Renal cortical epithelial cell (primary cell): Measurements from ENCODE around the gene DSCAM. TPM values are rescaled to one million over a fixed set of nuclear protein-coding genes. Genes with fewer than 3 reads are reported as not detected.

Experiments
- DNase-seq: peaks from one replicate; pipeline ENCODE4 v3.0.0-alpha.2; 2011; ENCODE audit warnings: low read depth
- total RNA-seq: library from RNA; depleted of rRNA; stranded (reverse); fragments of >200 nt; gene quantifications from 2 replicates; pipeline ENCODE4 v1.2.3, GENCODE V29; 2014

Gene DSCAM
- total RNA-seq, 1 donor from 2014 or later = not detected

- DNase-seq = no peak
Measured at GRCh38 chr21:40386294-40386911, 460.6 kb downstream of the DSCAM start.

GRCh38 chr21:40385883-40386282 is 461.1 kb downstream of the DSCAM start:
- DNase-seq = no peak

DNA sequence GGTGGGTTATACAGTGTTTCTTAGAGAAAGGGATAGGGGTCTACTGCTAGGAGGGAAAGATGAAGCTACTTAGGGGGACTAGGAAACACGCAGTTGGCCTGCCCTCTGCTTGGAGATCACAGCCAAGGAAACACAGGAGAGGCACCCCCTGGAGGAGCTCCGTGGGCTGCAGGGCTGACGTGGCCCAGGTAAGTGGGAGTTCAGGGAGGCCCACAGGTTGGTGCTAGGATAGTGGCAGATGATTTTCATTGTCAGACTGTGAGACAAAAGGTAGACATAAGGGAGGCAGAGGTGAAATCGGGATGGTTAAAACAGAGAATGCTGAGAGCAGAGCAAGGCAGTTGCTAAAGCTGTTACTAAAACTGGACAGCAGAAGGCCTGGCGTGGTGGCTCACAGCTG is 463.0 kb downstream of the DSCAM start:
- DNase-seq = no peak

DNA sequence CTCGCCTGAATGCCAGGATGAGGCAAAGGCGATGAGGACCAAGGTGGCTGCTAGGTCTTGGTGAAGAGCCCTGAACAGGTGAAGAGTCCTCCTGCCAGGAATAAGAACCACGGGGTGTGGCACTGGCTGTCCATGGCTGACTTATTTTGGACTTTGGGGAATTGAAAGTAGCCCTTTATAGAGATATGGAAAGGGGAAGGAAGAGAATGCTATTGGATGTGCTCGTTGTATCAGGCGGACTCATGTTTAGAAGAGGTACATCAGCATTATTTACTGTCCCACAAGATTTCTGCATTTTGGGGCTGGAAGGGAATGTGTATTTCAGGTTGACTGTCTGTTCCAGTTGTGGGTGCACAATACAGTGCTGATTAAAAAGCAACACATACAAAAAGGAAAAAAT is 465.8 kb downstream of the DSCAM start:
- DNase-seq = no peak

- DNase-seq = no peak
Measured at GRCh38 chr21:40379881-40380810, 466.8 kb downstream of the DSCAM start.

GRCh38 chr21:40377135-40377534 is 469.8 kb downstream of the DSCAM start:
- no peak for DNase-seq

- no peak for DNase-seq
Measured at GRCh38 chr21:40373761-40374160, 473.2 kb downstream of the DSCAM start.

DNA sequence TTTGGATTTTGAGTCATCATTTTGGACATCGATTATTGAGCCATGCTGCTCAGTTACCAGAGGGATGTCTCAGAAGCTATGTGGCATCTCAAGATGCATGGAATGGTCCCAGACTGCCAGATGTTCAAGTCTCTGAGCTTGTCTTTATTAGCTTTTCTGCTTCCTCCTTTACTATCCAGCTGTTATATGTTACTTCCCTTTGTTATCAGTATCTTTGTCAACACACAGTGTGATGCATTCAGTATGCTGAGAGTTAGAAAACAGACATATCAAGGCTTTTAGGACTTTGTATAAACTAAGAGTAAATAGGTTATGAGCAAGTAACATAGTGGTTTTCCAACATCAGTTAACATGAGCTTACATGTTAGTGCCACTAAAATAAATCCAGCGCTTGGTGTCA is 474.5 kb downstream of the DSCAM start:
- DNase-seq = no peak

DNA sequence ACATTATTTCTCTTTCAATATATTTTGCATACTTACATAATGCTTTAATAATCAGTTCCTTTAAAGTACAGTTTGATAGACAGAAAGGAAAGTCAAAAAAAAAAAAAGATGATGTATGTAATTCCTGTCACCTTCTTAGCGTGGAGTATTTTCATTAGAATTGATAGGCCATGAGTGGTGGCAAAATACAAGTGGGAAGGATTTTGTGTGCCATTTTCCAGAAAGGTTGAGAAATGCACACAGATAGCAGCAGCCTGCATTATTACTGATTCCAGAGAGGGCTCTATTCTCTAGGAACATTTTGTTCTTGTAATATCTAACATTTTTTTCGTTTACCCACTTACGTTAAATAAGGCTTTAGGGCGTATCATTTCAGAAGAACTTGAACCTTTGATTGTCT is 475.6 kb downstream of the DSCAM start:
- DNase-seq = no peak

- no peak for DNase-seq
Measured at GRCh38 chr21:40356644-40357043, 490.3 kb downstream of the DSCAM start.

GRCh38 chr21:40355076-40355475 is 491.9 kb downstream of the DSCAM start:
- DNase-seq = no peak

DNA sequence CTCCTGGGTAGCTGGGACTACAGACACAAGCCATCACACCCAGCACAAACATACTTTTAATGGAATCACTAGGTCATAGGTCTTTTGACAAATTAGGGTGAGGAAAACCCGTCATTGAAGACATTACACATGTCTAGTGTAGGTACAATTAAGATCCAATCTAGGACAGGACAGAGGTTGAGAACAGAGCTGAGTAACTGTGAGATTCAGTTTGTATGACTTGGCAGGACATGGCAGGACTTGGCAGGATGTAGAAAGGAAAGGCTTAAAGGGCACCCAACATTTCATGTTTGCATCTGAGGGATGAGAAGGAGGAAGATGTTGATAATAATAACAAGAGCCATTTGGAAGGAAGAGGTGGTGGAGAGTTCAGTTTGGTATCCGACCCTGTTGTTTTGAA is 496.0 kb downstream of the DSCAM start:
- no peak for DNase-seq

DNA sequence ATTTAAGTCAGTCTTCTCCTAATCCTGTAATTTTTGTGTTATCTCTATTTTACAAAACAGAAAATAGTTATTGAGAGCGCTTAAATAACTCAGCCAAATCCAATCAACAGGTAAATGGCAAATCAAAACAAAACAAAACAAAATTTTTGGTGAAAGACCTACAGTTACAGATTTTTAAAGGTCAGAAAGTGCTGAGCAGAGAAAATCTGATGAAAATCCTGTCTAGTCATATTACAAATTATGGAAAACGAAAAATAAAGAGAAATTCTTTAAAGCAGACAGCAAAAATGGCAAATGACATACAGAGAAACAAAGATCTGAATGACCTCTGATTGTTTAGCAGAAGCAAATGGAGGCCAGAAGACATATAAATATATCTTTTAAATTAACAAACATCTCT is 497.4 kb downstream of the DSCAM start:
- DNase-seq = no peak

- no peak for DNase-seq
Measured at GRCh38 chr21:40345711-40346321, 501.1 kb downstream of the DSCAM start.

GRCh38 chr21:40340357-40340756 is 506.6 kb downstream of the DSCAM start:
- DNase-seq = no peak

GRCh38 chr21:40339050-40339449 is 507.9 kb downstream of the DSCAM start:
- DNase-seq = no peak

GRCh38 chr21:40337981-40338380 is 509.0 kb downstream of the DSCAM start:
- no peak for DNase-seq

DNA sequence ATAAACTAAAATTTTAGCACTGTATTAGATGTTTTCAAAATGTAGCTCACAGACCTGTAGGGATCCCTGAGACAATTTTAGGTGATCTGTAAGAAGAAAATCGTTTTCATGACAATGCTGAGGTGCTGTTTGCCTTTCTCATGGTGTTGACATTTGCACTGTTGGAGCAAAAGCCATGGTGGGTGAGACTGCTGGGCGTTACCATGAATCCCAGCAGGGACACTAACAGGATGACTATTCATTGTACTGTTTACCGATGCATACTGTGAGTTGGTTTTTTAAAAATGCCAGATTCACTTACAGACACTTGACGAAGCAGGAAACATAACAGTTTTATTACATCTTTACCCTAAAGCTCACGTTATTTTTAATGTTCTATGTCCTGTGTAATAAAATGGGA is 511.3 kb downstream of the DSCAM start:
- DNase-seq = no peak

- no peak for DNase-seq
Measured at GRCh38 chr21:40334159-40334558, 512.8 kb downstream of the DSCAM start.

GRCh38 chr21:40333731-40334130 is 513.2 kb downstream of the DSCAM start:
- no peak for DNase-seq

DNA sequence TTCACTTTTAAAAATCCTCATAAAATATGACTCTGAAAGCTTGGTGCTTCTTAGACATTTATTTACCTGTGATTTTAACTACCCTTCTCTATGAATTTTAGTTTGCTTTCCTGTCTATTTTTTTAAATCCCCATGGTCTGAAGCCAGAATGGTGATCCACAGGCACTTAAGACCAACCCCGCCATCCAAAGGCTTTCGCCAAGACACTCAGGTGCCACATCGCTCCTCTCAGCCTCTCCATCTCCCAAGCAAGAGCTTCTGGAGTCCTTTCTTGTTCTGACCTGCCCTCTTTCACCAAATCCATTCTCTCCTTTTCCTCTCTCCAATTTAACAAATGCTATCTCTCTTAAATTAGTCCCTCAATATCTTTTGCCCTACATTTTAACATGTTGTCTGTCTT is 515.2 kb downstream of the DSCAM start:
- no peak for DNase-seq

DNA sequence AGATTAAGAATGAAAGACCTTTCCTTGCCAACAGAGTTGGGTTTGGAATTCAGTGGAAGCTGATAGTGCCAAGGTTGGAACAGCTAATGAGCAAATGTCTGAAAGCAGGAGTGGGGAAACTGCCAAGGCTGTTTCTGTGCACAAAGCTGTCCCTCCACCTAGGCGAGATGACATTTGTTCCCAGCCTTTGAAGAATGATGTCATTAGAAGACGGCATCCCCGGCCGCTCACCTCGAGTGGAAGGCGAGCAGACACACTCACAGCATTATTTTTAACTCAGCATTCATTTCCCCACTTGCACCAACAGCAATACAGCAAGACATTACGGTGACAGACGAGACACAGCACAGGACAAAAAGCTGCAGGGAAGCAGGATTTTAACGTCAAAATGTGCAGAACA is 515.8 kb downstream of the DSCAM start:
- no peak for DNase-seq

DNA sequence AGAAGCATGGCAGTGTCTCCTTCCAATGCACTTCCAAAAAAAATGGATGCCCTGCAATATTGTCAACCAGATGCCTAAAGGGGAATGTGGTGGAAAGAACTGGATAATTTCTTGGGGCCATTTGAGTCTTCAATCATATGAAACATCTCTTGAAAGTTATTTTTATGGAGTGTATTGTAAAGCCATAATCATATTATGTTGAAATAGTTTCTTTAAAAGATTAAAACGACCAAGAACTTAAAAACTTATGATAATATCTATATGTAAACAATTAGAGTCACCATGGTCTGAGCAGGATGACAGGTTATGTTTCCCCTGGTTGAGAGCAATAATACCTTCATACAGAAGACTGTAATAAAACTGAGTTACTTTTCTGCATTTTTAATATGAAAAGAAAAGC is 522.6 kb downstream of the DSCAM start:
- no peak for DNase-seq
